Keratinocyte (primary cell): ENCODE data around the gene NR2C2AP. TPM values are rescaled to one million over a fixed set of nuclear protein-coding genes. Genes with fewer than 3 reads are reported as not detected.

ENCODE experiments used
- DNase-seq: peaks from one replicate; pipeline ENCODE4 v3.0.0-alpha.2; 2011; ENCODE audit warnings: low read depth, missing footprints, low spot score
- FAIRE-seq: peaks from 2 replicates; lab custom pipeline; 2011; peaks lifted over from hg19 to GRCh38; lab: Jason Lieb, UNC
- H2AFZ ChIP-seq: 2 replicates; pipeline ENCODE4 v1.6.0; 2012; ENCODE audit warnings: low read length, control low read depth, inconsistent platforms; ENCODE audit not compliant: control insufficient read depth
- H3K27ac ChIP-seq: 2 replicates; pipeline ENCODE4 v1.5.1; 2011; ENCODE audit warnings: low read length; ENCODE audit not compliant: control insufficient read depth, insufficient read depth
- H3K27me3 ChIP-seq: 3 replicates; pipeline ENCODE4 v1.6.0; 2011; ENCODE audit warnings: low read length; ENCODE audit not compliant: control insufficient read depth, insufficient read depth; ENCODE audit errors: extremely low read depth
- H3K36me3 ChIP-seq, 2 experiments: 2 replicates in 1 of 2; 3 replicates in 1 of 2; pipeline ENCODE4 v1.5.1; 2011; ENCODE audit warnings: low read length in 2 of 2, mild to moderate bottlenecking in 1 of 2; ENCODE audit not compliant: control insufficient read depth in 2 of 2, insufficient read depth in 2 of 2; ENCODE audit errors: extremely low read depth in 1 of 2
- H3K4me1 ChIP-seq: 3 replicates; pipeline ENCODE4 v1.5.1; 2011; ENCODE audit warnings: low read length; ENCODE audit not compliant: control insufficient read depth, insufficient read depth; ENCODE audit errors: extremely low read depth
- H3K4me2 ChIP-seq: 3 replicates; pipeline ENCODE4 v1.6.0; 2011; ENCODE audit warnings: low read depth, low read length; ENCODE audit not compliant: control insufficient read depth, insufficient read depth; ENCODE audit errors: extremely low read depth
- H3K4me3 ChIP-seq, 3 experiments: fragments of 200-600 bp in 1 of 3; sonication (generic) in 1 of 3; 2 replicates in 2 of 3; 3 replicates in 1 of 3; pipeline ENCODE4 v1.5.1; 2011 to 2016; ENCODE audit warnings: low read length in 3 of 3, mild to moderate bottlenecking in 3 of 3, control low read depth in 2 of 3, inconsistent platforms in 1 of 3, low read depth in 1 of 3, mixed read lengths in 1 of 3, mixed run types in 1 of 3, moderate library complexity in 1 of 3; ENCODE audit not compliant: control insufficient read depth in 2 of 3, insufficient read depth in 2 of 3; ENCODE audit errors: extremely low read depth in 1 of 3
- H3K79me2 ChIP-seq: 2 replicates; pipeline ENCODE4 v1.6.0; 2012; ENCODE audit warnings: low read length; ENCODE audit not compliant: control insufficient read depth, insufficient read depth
- H3K9ac ChIP-seq: 3 replicates; pipeline ENCODE4 v1.6.0; 2011; ENCODE audit warnings: low read length; ENCODE audit not compliant: control insufficient read depth, insufficient read depth; ENCODE audit errors: extremely low read depth
- H3K9me1 ChIP-seq: 3 replicates; pipeline ENCODE4 v1.6.0; 2011; ENCODE audit warnings: low read length; ENCODE audit not compliant: control insufficient read depth, insufficient read depth; ENCODE audit errors: extremely low read depth
- H3K9me3 ChIP-seq: 2 replicates; pipeline ENCODE4 v1.5.1; 2012; ENCODE audit warnings: low read depth, low read length; ENCODE audit not compliant: control insufficient read depth
- H4K20me1 ChIP-seq: 3 replicates; pipeline ENCODE4 v1.6.0; 2011; ENCODE audit warnings: low read length; ENCODE audit not compliant: control insufficient read depth, insufficient read depth; ENCODE audit errors: extremely low read depth
- CTCF ChIP-seq, 3 experiments: IDR thresholded peaks in 1 of 3; conservative IDR thresholded peaks in 1 of 3; optimal IDR thresholded peaks in 1 of 3; 2 replicates in 2 of 3; 3 replicates in 1 of 3; pipeline versions ENCODE3 to v1.5.1; 2011; ENCODE audit warnings: low read length in 3 of 3, mild to moderate bottlenecking in 3 of 3, moderate library complexity in 2 of 3, control low read depth in 1 of 3, inconsistent platforms in 1 of 3; ENCODE audit not compliant: insufficient read depth in 2 of 3; ENCODE audit errors: extremely low read depth in 1 of 3
- EZH2 ChIP-seq: IDR thresholded peaks from one replicate; pipeline ENCODE4 v1.6.1; 2012; ENCODE audit warnings: inconsistent platforms, mild to moderate bottlenecking, low read length, moderate library complexity
- dilution Hi-C: fragments of 300-500 bp; cut with MboI; formaldehyde crosslinking; loops from one replicate; pipeline ENCODE4 v1.7.0; 2020; ENCODE audit warnings: low sequenced_read_pairs; ENCODE audit not compliant: extremely low pct_ligation_motif_present
- polyA plus RNA-seq, 5 experiments: library from polyadenylated mRNA; depleted of rRNA in 3 of 5; stranded (reverse) in 3 of 5; stranded (forward) in 1 of 5; unstranded in 1 of 5; fragments of >200 nt; gene quantifications; 1 replicate in 1 of 5; 2 replicates in 3 of 5; 3 replicates in 1 of 5; pipeline versions ENCODE4 v1.2.1 to v1.2.3, GENCODE V29; 2011 to 2012; ENCODE audit warnings: missing spikeins in 2 of 5, low read depth in 1 of 5, low replicate concordance in 1 of 5

The NR2C2AP gene
- polyA plus RNA-seq, 1 donor (not counting 4 experiments of a cell fraction or from before 2014, with no cell fraction given) = 12.3 TPM

DNA sequence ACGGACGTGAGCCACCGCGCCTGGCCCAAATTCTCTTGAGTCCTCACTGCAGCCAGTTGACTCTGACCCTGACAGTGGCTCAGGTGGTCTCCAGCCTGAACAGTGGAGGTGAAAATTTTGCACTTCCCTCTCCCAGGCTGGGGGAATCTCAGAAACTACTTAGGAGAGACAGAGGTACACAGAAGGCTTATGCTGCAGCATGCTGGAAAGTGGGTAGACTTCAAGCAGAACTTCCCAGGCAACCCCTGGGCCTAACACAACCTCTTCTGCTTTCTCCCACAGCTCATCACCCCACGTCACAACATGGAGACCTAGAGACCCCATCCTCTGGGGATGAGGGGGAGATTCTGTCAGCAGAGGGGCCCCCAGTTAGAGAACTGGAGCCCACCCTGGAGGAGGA, 23.0 kb upstream of the NR2C2AP start:
- peaks cover 17% of the 10 kb centered on the region for H3K27me3 ChIP-seq
- TF ChIP-seq EZH2 (no peak), CTCF (optimal IDR thresholded peaks at IDR 0.05 in 1 of 3, IDR thresholded peaks at IDR 0.05 in 1 of 3, conservative IDR thresholded peaks at IDR 0.05 in 1 of 3; ENCODE audit: extremely low read depth in 1 of 3, insufficient read depth in 2 of 3, low read length in 3 of 3) (no peak)
- H3K27ac ChIP-seq = no peak overlapping the region
- no peak overlapping the region for H3K9ac ChIP-seq
- FAIRE-seq = no peak
- no peak overlapping the region for H2AFZ ChIP-seq
- no peaks in the 10 kb centered on the region for H3K79me2 ChIP-seq
- H3K9me3 ChIP-seq = no peaks in the 10 kb centered on the region
- dilution Hi-C loops = no loop called here
- H3K36me3 ChIP-seq = no peaks in the 10 kb centered on the region
- H3K9me1 ChIP-seq = no peaks in the 10 kb centered on the region
- no peak overlapping the region for H3K4me2 ChIP-seq
- peaks cover 3% of the 10 kb centered on the region for H3K4me1 ChIP-seq
- DNase-seq = no peak
- no peaks in the 10 kb centered on the region for H4K20me1 ChIP-seq
- H3K4me3 ChIP-seq = no peak overlapping the region

DNA sequence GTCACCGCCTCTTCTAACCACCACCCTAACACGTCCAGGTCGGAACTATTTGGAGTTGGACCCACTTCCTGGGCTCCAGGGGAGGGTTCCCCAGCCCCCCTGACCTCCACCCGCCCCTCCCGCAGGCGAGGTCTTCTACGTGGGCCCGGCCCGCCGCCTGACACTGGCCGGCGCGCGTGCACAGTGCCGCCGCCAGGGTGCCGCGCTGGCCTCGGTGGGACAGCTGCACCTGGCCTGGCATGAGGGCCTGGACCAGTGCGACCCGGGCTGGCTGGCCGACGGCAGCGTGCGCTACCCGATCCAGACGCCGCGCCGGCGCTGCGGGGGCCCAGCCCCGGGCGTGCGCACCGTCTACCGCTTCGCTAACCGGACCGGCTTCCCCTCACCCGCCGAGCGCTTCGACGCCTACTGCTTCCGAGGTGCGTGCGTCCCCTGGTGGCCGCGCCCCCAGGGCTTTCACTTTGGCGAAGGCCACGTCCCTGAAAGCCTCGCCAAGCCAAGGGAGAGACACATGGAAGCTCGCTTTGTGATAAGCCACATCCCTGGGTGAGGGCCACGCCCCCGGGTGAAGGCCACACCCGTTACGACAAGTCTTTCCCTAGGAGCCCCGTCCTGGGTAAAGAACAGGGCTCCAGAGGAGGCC, 21.8 kb upstream of the NR2C2AP start:
- Histone ChIP-seq H3K79me2 (no peaks in the 10 kb centered on the region), H3K27ac (no peak overlapping the region), H3K9me1 (no peaks in the 10 kb centered on the region), H3K4me3 (peak overlapping the region; percentile 8 to 47 (median 34)), H3K9me3 (no peaks in the 10 kb centered on the region), H3K27me3 (peaks cover 17% of the 10 kb centered on the region), H2AFZ (peak overlapping the region; percentile 69), H4K20me1 (no peaks in the 10 kb centered on the region), H3K4me1 (peaks cover 3% of the 10 kb centered on the region), H3K4me2 (peak overlapping the region; percentile 67), H3K9ac (no peak overlapping the region), H3K36me3 (no peaks in the 10 kb centered on the region)
- no peak for FAIRE-seq
- peak; percentile 55 to 73 (median 71) for TF ChIP-seq CTCF (optimal IDR thresholded peaks at IDR 0.05 in 1 of 3, IDR thresholded peaks at IDR 0.05 in 1 of 3, conservative IDR thresholded peaks at IDR 0.05 in 1 of 3; ENCODE audit: extremely low read depth in 1 of 3, insufficient read depth in 2 of 3, low read length in 3 of 3)
- TF ChIP-seq EZH2 = peak; percentile 60
- peak; percentile 33 for DNase-seq
- dilution Hi-C loops = no loop called here
